ENCODE results near the gene PLIN4.

PLIN4 gene

GRCh38 chr19:4493929-4494690 lies 24.2 kb downstream of the PLIN4 start:
- TF ChIP-seq ZFX (IDR thresholded peaks at IDR 0.05; ENCODE audit: borderline replicate concordance) = no peak
- TF ChIP-seq CTCF (IDR thresholded peaks at IDR 0.05) = no peak
- no peak overlapping the region for H3K27ac ChIP-seq

- TF ChIP-seq ZFX (IDR thresholded peaks at IDR 0.05; ENCODE audit: borderline replicate concordance) = no peak
- TF ChIP-seq CTCF (IDR thresholded peaks at IDR 0.05) = no peak
- no peak overlapping the region for H3K27ac ChIP-seq
Measured at GRCh38 chr19:4493104-4493928, 25.0 kb downstream of the PLIN4 start.

GRCh38 chr19:4492337-4493103 lies 25.8 kb downstream of the PLIN4 start:
- no peak overlapping the region for H3K27ac ChIP-seq
- TF ChIP-seq CTCF (IDR thresholded peaks at IDR 0.05) = no peak
- no peak for TF ChIP-seq ZFX (IDR thresholded peaks at IDR 0.05; ENCODE audit: borderline replicate concordance)

- no peak overlapping the region for H3K27ac ChIP-seq
- no peak for TF ChIP-seq ZFX (IDR thresholded peaks at IDR 0.05; ENCODE audit: borderline replicate concordance)
- no peak for TF ChIP-seq CTCF (IDR thresholded peaks at IDR 0.05)
Measured at GRCh38 chr19:4491446-4491845, 26.8 kb downstream of the PLIN4 start.

- TF ChIP-seq CTCF (IDR thresholded peaks at IDR 0.05) = no peak
- no peak for TF ChIP-seq ZFX (IDR thresholded peaks at IDR 0.05; ENCODE audit: borderline replicate concordance)
- H3K27ac ChIP-seq = no peak overlapping the region
Measured at GRCh38 chr19:4488496-4488895, 29.8 kb downstream of the PLIN4 start.

GRCh38 chr19:4487572-4487971 lies 30.7 kb downstream of the PLIN4 start:
- no peak for TF ChIP-seq ZFX (IDR thresholded peaks at IDR 0.05; ENCODE audit: borderline replicate concordance)
- TF ChIP-seq CTCF (IDR thresholded peaks at IDR 0.05) = no peak
- no peak overlapping the region for H3K27ac ChIP-seq

All from 22Rv1 (cell line).